B cell (primary cell): ENCODE results near the gene SLC6A4. TPM values are rescaled to one million over a fixed set of nuclear protein-coding genes. Genes with fewer than 3 reads are reported as not detected.

ENCODE experiments used
- ATAC-seq: fragments of 200-7000 bp; cut with Tn5 transposase; one replicate; pipeline ENCODE4 v1.10.0; 2021; ENCODE audit warnings: low read depth, mild to moderate bottlenecking, moderate number of reproducible peaks, moderate library complexity
- CTCF ChIA-PET: fragments of 350-600 bp; sonication (Branson Sonifier 250); formaldehyde crosslinking; loops from one replicate; lab custom pipeline; 2021; ENCODE audit warnings: antibody characterized with exemption, inconsistent platforms; lab: Charles Lee
- POLR2A ChIA-PET: fragments of 350-600 bp; sonication (Branson Sonifier 250); formaldehyde crosslinking; loops from one replicate; lab custom pipeline; 2021; ENCODE audit warnings: antibody characterized with exemption; lab: Charles Lee
- DNase-seq: peaks from one replicate; pipeline ENCODE4 v3.0.0; 2013
- H2AFZ ChIP-seq: 2 replicates; pipeline ENCODE4 v1.6.1; 2012; ENCODE audit warnings: mild to moderate bottlenecking, low read depth, low read length; ENCODE audit not compliant: insufficient read depth, poor library complexity, severe bottlenecking
- H3K27ac ChIP-seq, 2 donors: 1 replicate in 1 of 2; 2 replicates in 1 of 2; pipeline ENCODE4 v1.5.1; 2012 to 2013; ENCODE audit warnings: low read length in 2 of 2, mild to moderate bottlenecking in 2 of 2, moderate library complexity in 1 of 2
- H3K27me3 ChIP-seq, 4 experiments: fragments of 200-600 bp in 1 of 4; sonication (generic) in 1 of 4; replicated peaks in 1 of 4; 1 replicate in 2 of 4; 2 replicates in 2 of 4; pipeline versions ENCODE4 v1.6.1 to v1.7.0; 2013 to 2016; ENCODE audit warnings: low read length in 3 of 4, mild to moderate bottlenecking in 2 of 4, mixed read lengths in 1 of 4, moderate library complexity in 1 of 4; ENCODE audit not compliant: insufficient read depth in 4 of 4, control insufficient read depth in 3 of 4; ENCODE audit errors: control extremely low read depth in 1 of 4
- H3K36me3 ChIP-seq, 2 experiments: replicated peaks in 1 of 2; 1 replicate in 1 of 2; 2 replicates in 1 of 2; pipeline versions ENCODE4 v1.6.1 to v1.7.1; 2013; ENCODE audit warnings: low read length in 1 of 2; ENCODE audit not compliant: insufficient read depth in 2 of 2, control insufficient read depth in 1 of 2; ENCODE audit errors: control extremely low read depth in 1 of 2, extremely low read depth in 1 of 2
- H3K4me1 ChIP-seq, 2 donors: fragments of 200-600 bp in 1 of 2; sonication (generic) in 1 of 2; 1 replicate in 1 of 2; 2 replicates in 1 of 2; pipeline versions ENCODE4 v1.5.1 to v1.6.1; 2013 to 2017; ENCODE audit warnings: low read length in 2 of 2; ENCODE audit not compliant: control insufficient read depth in 2 of 2, insufficient read depth in 2 of 2
- H3K4me2 ChIP-seq: replicated peaks from 2 replicates; pipeline ENCODE3; 2012; ENCODE audit warnings: mild to moderate bottlenecking, low read depth, low read length; ENCODE audit not compliant: poor library complexity, severe bottlenecking
- H3K4me3 ChIP-seq, 5 experiments: fragments of 200-600 bp in 1 of 5; sonication (generic) in 1 of 5; 1 replicate in 3 of 5; 2 replicates in 2 of 5; pipeline versions ENCODE4 v1.5.1 to v1.7.0; 2011 to 2016; ENCODE audit warnings: low read length in 4 of 5, mild to moderate bottlenecking in 4 of 5, low read depth in 2 of 5, control low read depth in 1 of 5, moderate library complexity in 1 of 5; ENCODE audit not compliant: insufficient read depth in 1 of 5; ENCODE audit errors: control extremely low read depth in 1 of 5, extremely low read depth in 1 of 5
- H3K79me2 ChIP-seq: fragments of 200-600 bp; sonication (generic); one replicate; pipeline ENCODE4 v1.6.0; 2016; ENCODE audit warnings: low read length; ENCODE audit not compliant: control insufficient read depth, insufficient read depth
- H3K9ac ChIP-seq: fragments of 200-600 bp; sonication (generic); 2 replicates; pipeline ENCODE4 v1.6.1; 2017; ENCODE audit warnings: mild to moderate bottlenecking, low read length, moderate library complexity
- H3K9me3 ChIP-seq, 3 donors: one replicate each; pipeline versions ENCODE4 v1.6.1 to v1.7.1; 2013; ENCODE audit warnings: low read length in 2 of 3; ENCODE audit not compliant: control insufficient read depth in 2 of 3, insufficient read depth in 1 of 3; ENCODE audit errors: control extremely low read depth in 1 of 3
- H4K20me1 ChIP-seq: 2 replicates; pipeline ENCODE4 v1.6.0; 2012; ENCODE audit warnings: mild to moderate bottlenecking, low read length; ENCODE audit not compliant: insufficient read depth, control insufficient read depth, poor library complexity, severe bottlenecking
- H3K27ac Mint-ChIP-seq: one replicate; pipeline ENCODE4 v1.8.0; 2021; ENCODE audit warnings: mixed read lengths
- H3K27me3 Mint-ChIP-seq: one replicate; pipeline ENCODE4 v1.8.0; 2021; ENCODE audit warnings: mixed read lengths
- H3K4me1 Mint-ChIP-seq: one replicate; pipeline ENCODE4 v1.8.0; 2021; ENCODE audit warnings: mixed read lengths
- H3K4me3 Mint-ChIP-seq: one replicate; pipeline ENCODE4 v1.8.0; 2021; ENCODE audit warnings: mixed read lengths
- H3K9me3 Mint-ChIP-seq: one replicate; pipeline ENCODE4 v1.8.0; 2022; ENCODE audit warnings: mixed read lengths; ENCODE audit not compliant: insufficient read depth
- CTCF ChIP-seq: fragments of 200-600 bp; IDR thresholded peaks from one replicate; pipeline ENCODE4 v1.8.0; 2022; ENCODE audit warnings: antibody characterized with exemption, mild to moderate bottlenecking
- EZH2 ChIP-seq: IDR thresholded peaks from 2 replicates; pipeline ENCODE4 v1.6.1; 2012; ENCODE audit warnings: borderline replicate concordance, low read depth, mild to moderate bottlenecking, moderate library complexity, low read length; ENCODE audit not compliant: insufficient read depth, poor library complexity, severe bottlenecking
- WGBS: methylation state at CpG from one replicate; pipeline ENCODE4 v1.1.5; 2013; ENCODE audit warnings: missing lambda C conversion rate; ENCODE audit not compliant: insufficient coverage; 5-methylcytosine and 5-hydroxymethylcytosine counted together
- intact Hi-C: fragments of 100-400 bp; cut with micrococcal nuclease; formaldehyde crosslinking; loops from one replicate; pipeline ENCODE4 v1.10.0; 2022
- polyA plus RNA-seq: library from polyadenylated mRNA; depleted of rRNA; stranded (reverse); fragments of >200 nt; gene quantifications from 2 replicates; pipeline ENCODE4 v1.2.3, GENCODE V29; 2012
- total RNA-seq, 2 donors: library from RNA; stranded (reverse); fragments of 120-200 nt in 1 of 2; gene quantifications; 1 replicate in 1 of 2; 2 replicates in 1 of 2; pipeline versions ENCODE4 v1.2.3 to v1.2.4, GENCODE V29; 2013 to 2022

Gene SLC6A4
- total and polyA plus RNA-seq, 2 donors (not counting 1 experiment from before 2014, with no cell fraction given), result not detected

- no peak overlapping the region for H2AFZ ChIP-seq
- Mint-ChIP-seq H3K27ac (no peak overlapping the region), H3K27me3 (no peaks in the 10 kb centered on the region), H3K4me1 (no peaks in the 10 kb centered on the region), H3K4me3 (no peak overlapping the region), H3K9me3 (no peaks in the 10 kb centered on the region)
- no peaks in the 10 kb centered on the region for H4K20me1 ChIP-seq
- no peaks in the 10 kb centered on the region for H3K36me3 ChIP-seq
- no peaks in the 10 kb centered on the region for H3K4me1 ChIP-seq
- POLR2A ChIA-PET, result no interaction called here
- no peaks in the 10 kb centered on the region for H3K27me3 ChIP-seq
- H3K79me2 ChIP-seq, result no peaks in the 10 kb centered on the region
- DNase-seq (no peak), ATAC-seq (no peak)
- no peak for TF ChIP-seq EZH2
- no peak for TF ChIP-seq CTCF
- H3K9ac ChIP-seq, result no peak overlapping the region
- 81% methylated on average over 4 of the region's 7 CpGs for WGBS
- no peak overlapping the region for H3K27ac ChIP-seq
- CTCF ChIA-PET, result interaction anchor here (1.7 kb wide), 1 partner anchor 115 kb away, joined by 5 read pairs; no protein-coding TSS in a partner anchor
- H3K9me3 ChIP-seq, result no peaks in the 10 kb centered on the region
- intact Hi-C loops, result no loop called here
- no peak overlapping the region for H3K4me3 ChIP-seq
- no peak overlapping the region for H3K4me2 ChIP-seq
Measured at GRCh38 chr17:30219833-30220232, 15.7 kb downstream of the SLC6A4 start.

GRCh38 chr17:30219315-30219714 lies 16.2 kb downstream of the SLC6A4 start:
- ATAC-seq (no peak), DNase-seq (no peak)
- H3K27ac ChIP-seq, result no peak overlapping the region
- Mint-ChIP-seq H3K27me3 (no peaks in the 10 kb centered on the region), H3K4me1 (no peaks in the 10 kb centered on the region), H3K4me3 (no peak overlapping the region), H3K9me3 (no peaks in the 10 kb centered on the region), H3K27ac (no peak overlapping the region)
- CTCF ChIA-PET, result interaction anchor here (1.7 kb wide), 1 partner anchor 114 kb away, joined by 5 read pairs; no protein-coding TSS in a partner anchor
- POLR2A ChIA-PET, result no interaction called here
- H3K4me3 ChIP-seq, result no peak overlapping the region
- H3K36me3 ChIP-seq, result no peaks in the 10 kb centered on the region
- H3K27me3 ChIP-seq, result no peaks in the 10 kb centered on the region
- H3K9me3 ChIP-seq, result no peaks in the 10 kb centered on the region
- no peaks in the 10 kb centered on the region for H4K20me1 ChIP-seq
- no peak overlapping the region for H2AFZ ChIP-seq
- WGBS, result 93% methylated on average over 4 of the region's 4 CpGs
- H3K9ac ChIP-seq, result no peak overlapping the region
- no peaks in the 10 kb centered on the region for H3K4me1 ChIP-seq
- H3K79me2 ChIP-seq, result no peaks in the 10 kb centered on the region
- H3K4me2 ChIP-seq, result no peak overlapping the region
- intact Hi-C loops, result no loop called here
- TF ChIP-seq EZH2 (no peak), CTCF (no peak)
